ENCODE data around the gene GCSH. TPM values are rescaled to one million over a fixed set of nuclear protein-coding genes. Genes with fewer than 3 reads are reported as not detected.

The GCSH gene
- total RNA-seq, 1 experiment from 2014 or later, result 109 TPM

- H3K36me3 Mint-ChIP-seq (ENCODE audit: insufficient read depth, unreplicated experiment), result no peaks in the 10 kb centered on the region
- H3K4me3 Mint-ChIP-seq (ENCODE audit: low read depth, unreplicated experiment), result no peak overlapping the region
- H3K4me1 Mint-ChIP-seq (ENCODE audit: low read depth, unreplicated experiment), result no peaks in the 10 kb centered on the region
- no peaks in the 10 kb centered on the region for H3K9me3 Mint-ChIP-seq (ENCODE audit: low read depth, unreplicated experiment)
- H3K27ac Mint-ChIP-seq (ENCODE audit: unreplicated experiment), result no peak overlapping the region
- H3K27me3 Mint-ChIP-seq (ENCODE audit: unreplicated experiment), result no peaks in the 10 kb centered on the region
- BruUV-seq (replicated peaks), result no TSS peak
- no peak for DNase-seq
- TF ChIP-seq, protein P1, sequence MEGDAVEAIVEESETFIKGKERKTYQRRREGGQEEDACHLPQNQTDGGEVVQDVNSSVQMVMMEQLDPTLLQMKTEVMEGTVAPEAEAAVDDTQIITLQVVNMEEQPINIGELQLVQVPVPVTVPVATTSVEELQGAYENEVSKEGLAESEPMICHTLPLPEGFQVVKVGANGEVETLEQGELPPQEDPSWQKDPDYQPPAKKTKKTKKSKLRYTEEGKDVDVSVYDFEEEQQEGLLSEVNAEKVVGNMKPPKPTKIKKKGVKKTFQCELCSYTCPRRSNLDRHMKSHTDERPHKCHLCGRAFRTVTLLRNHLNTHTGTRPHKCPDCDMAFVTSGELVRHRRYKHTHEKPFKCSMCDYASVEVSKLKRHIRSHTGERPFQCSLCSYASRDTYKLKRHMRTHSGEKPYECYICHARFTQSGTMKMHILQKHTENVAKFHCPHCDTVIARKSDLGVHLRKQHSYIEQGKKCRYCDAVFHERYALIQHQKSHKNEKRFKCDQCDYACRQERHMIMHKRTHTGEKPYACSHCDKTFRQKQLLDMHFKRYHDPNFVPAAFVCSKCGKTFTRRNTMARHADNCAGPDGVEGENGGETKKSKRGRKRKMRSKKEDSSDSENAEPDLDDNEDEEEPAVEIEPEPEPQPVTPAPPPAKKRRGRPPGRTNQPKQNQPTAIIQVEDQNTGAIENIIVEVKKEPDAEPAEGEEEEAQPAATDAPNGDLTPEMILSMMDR (IDR thresholded peaks at IDR 0.05; ENCODE audit: unreplicated experiment), result no peak
- CTCF ChIA-PET, result no interaction called here
- intact Hi-C loops (cut with micrococcal nuclease; ENCODE audit: unreplicated experiment), result no loop called here
These were observed 34.2 kb downstream of the GCSH start for GRCh38 chr16:81061871-81062608.

GRCh38 chr16:81061307-81061640 lies 34.9 kb downstream of the GCSH start:
- TF ChIP-seq, protein P1 (IDR thresholded peaks at IDR 0.05; ENCODE audit: unreplicated experiment), result no peak
- no peaks in the 10 kb centered on the region for H3K9me3 Mint-ChIP-seq (ENCODE audit: low read depth, unreplicated experiment)
- no peaks in the 10 kb centered on the region for H3K27me3 Mint-ChIP-seq (ENCODE audit: unreplicated experiment)
- no peaks in the 10 kb centered on the region for H3K36me3 Mint-ChIP-seq (ENCODE audit: insufficient read depth, unreplicated experiment)
- intact Hi-C loops (cut with micrococcal nuclease; ENCODE audit: unreplicated experiment), result no loop called here
- BruUV-seq (replicated peaks), result no TSS peak
- DNase-seq, result no peak
- no peak overlapping the region for H3K27ac Mint-ChIP-seq (ENCODE audit: unreplicated experiment)
- CTCF ChIA-PET, result no interaction called here
- no peak overlapping the region for H3K4me3 Mint-ChIP-seq (ENCODE audit: low read depth, unreplicated experiment)
- H3K4me1 Mint-ChIP-seq (ENCODE audit: low read depth, unreplicated experiment), result no peaks in the 10 kb centered on the region

- CTCF ChIA-PET, result no interaction called here
- Mint-ChIP-seq H3K27me3 (ENCODE audit: unreplicated experiment) (no peaks in the 10 kb centered on the region), H3K36me3 (ENCODE audit: insufficient read depth, unreplicated experiment) (no peaks in the 10 kb centered on the region), H3K27ac (ENCODE audit: unreplicated experiment) (no peak overlapping the region), H3K4me3 (ENCODE audit: low read depth, unreplicated experiment) (no peak overlapping the region), H3K9me3 (ENCODE audit: low read depth, unreplicated experiment) (no peaks in the 10 kb centered on the region), H3K4me1 (ENCODE audit: low read depth, unreplicated experiment) (no peaks in the 10 kb centered on the region)
- no TSS peak for BruUV-seq (replicated peaks)
- intact Hi-C loops (cut with micrococcal nuclease; ENCODE audit: unreplicated experiment), result no loop called here
- no peak for DNase-seq
- TF ChIP-seq, protein P1 (IDR thresholded peaks at IDR 0.05; ENCODE audit: unreplicated experiment), result no peak
These were observed 35.5 kb downstream of the GCSH start for GRCh38 chr16:81060576-81061306.

GRCh38 chr16:81053761-81054160 lies 42.4 kb downstream of the GCSH start:
- no TSS peak for BruUV-seq (replicated peaks)
- CTCF ChIA-PET, result no interaction called here
- H3K27me3 Mint-ChIP-seq (ENCODE audit: unreplicated experiment), result no peaks in the 10 kb centered on the region
- no peak overlapping the region for H3K4me3 Mint-ChIP-seq (ENCODE audit: low read depth, unreplicated experiment)
- intact Hi-C loops (cut with micrococcal nuclease; ENCODE audit: unreplicated experiment), result no loop called here
- TF ChIP-seq, protein P1 (IDR thresholded peaks at IDR 0.05; ENCODE audit: unreplicated experiment), result no peak
- H3K27ac Mint-ChIP-seq (ENCODE audit: unreplicated experiment), result no peak overlapping the region
- H3K9me3 Mint-ChIP-seq (ENCODE audit: low read depth, unreplicated experiment), result no peaks in the 10 kb centered on the region
- no peaks in the 10 kb centered on the region for H3K36me3 Mint-ChIP-seq (ENCODE audit: insufficient read depth, unreplicated experiment)
- H3K4me1 Mint-ChIP-seq (ENCODE audit: low read depth, unreplicated experiment), result no peaks in the 10 kb centered on the region
- DNase-seq, result no peak

All from Calu3 (cell line).